CD14-positive monocyte (primary cell): Measurements from ENCODE around the gene PDGFB. TPM values are rescaled to one million over a fixed set of nuclear protein-coding genes. Genes with fewer than 3 reads are reported as not detected.

Experiments
- DNase-seq, 3 donors: peaks; one replicate each; pipeline ENCODE4 v3.0.0-alpha.2; 2011 to 2022
- H2AFZ ChIP-seq: 2 replicates; pipeline ENCODE4 v1.6.0; 2012; ENCODE audit warnings: mild to moderate bottlenecking, low read depth, low read length, inconsistent platforms; ENCODE audit not compliant: insufficient read depth, poor library complexity, severe bottlenecking
- H3K27ac ChIP-seq, 2 donors: 1 replicate in 1 of 2; 2 replicates in 1 of 2; pipeline ENCODE4 v1.5.1; 2012 to 2013; ENCODE audit warnings: low read length in 2 of 2, control low read depth in 1 of 2, inconsistent platforms in 1 of 2, low read depth in 1 of 2, mild to moderate bottlenecking in 1 of 2
- H3K27me3 ChIP-seq, 2 donors: one replicate each; pipeline versions ENCODE4 v1.6.0 to v1.6.1; 2011 to 2013; ENCODE audit warnings: low read length in 2 of 2; ENCODE audit not compliant: control insufficient read depth in 2 of 2, insufficient read depth in 2 of 2
- H3K36me3 ChIP-seq, 2 donors: replicated peaks in 1 of 2; 1 replicate in 1 of 2; 2 replicates in 1 of 2; pipeline versions ENCODE4 v1.5.1 to v1.6.1; 2012 to 2013; ENCODE audit warnings: low read length in 2 of 2, control low read depth in 1 of 2, inconsistent platforms in 1 of 2, mild to moderate bottlenecking in 1 of 2; ENCODE audit not compliant: insufficient read depth in 2 of 2, control insufficient read depth in 1 of 2
- H3K4me1 ChIP-seq, 2 donors: 1 replicate in 1 of 2; 2 replicates in 1 of 2; pipeline versions ENCODE4 v1.5.1 to v1.6.1; 2012 to 2013; ENCODE audit warnings: low read length in 2 of 2, control low read depth in 1 of 2, inconsistent platforms in 1 of 2, mild to moderate bottlenecking in 1 of 2, moderate library complexity in 1 of 2; ENCODE audit not compliant: insufficient read depth in 2 of 2, control insufficient read depth in 1 of 2
- H3K4me2 ChIP-seq: replicated peaks from 2 replicates; pipeline ENCODE3; 2012; ENCODE audit warnings: low read length, moderate library complexity, mild to moderate bottlenecking; ENCODE audit not compliant: poor library complexity, severe bottlenecking; ENCODE audit errors: extremely low read depth
- H3K4me3 ChIP-seq, 3 experiments: fragments of 200-600 bp in 1 of 3; sonication (generic) in 1 of 3; replicated peaks in 1 of 3; 1 replicate in 2 of 3; 2 replicates in 1 of 3; pipeline ENCODE4 v1.5.1; 2011 to 2013; ENCODE audit warnings: low read length in 3 of 3, mild to moderate bottlenecking in 3 of 3, control low read depth in 2 of 3, low read depth in 2 of 3, inconsistent platforms in 1 of 3, moderate library complexity in 1 of 3
- H3K79me2 ChIP-seq: 2 replicates; pipeline ENCODE4 v1.6.0; 2012; ENCODE audit warnings: mild to moderate bottlenecking, control low read depth, inconsistent platforms, low read length, moderate library complexity; ENCODE audit not compliant: insufficient read depth
- H3K9ac ChIP-seq: 2 replicates; pipeline ENCODE4 v1.6.0; 2017; ENCODE audit warnings: low read length, mild to moderate bottlenecking; ENCODE audit not compliant: insufficient read depth, poor library complexity, severe bottlenecking
- H3K9me3 ChIP-seq, 2 donors: replicated peaks in 1 of 2; 1 replicate in 1 of 2; 2 replicates in 1 of 2; pipeline versions ENCODE4 v1.5.1 to v1.6.1; 2012 to 2013; ENCODE audit warnings: low read length in 2 of 2, control low read depth in 1 of 2; ENCODE audit not compliant: control insufficient read depth in 1 of 2, insufficient read depth in 1 of 2
- H4K20me1 ChIP-seq: 2 replicates; pipeline ENCODE4 v1.6.0; 2012; ENCODE audit warnings: mild to moderate bottlenecking, low read length, control low read depth, moderate library complexity; ENCODE audit not compliant: insufficient read depth
- H3K27ac Mint-ChIP-seq, 7 donors: one replicate each; pipeline ENCODE4 v1.8.0; 2020; ENCODE audit warnings: mild to moderate bottlenecking in 7 of 7, mixed read lengths in 7 of 7, moderate library complexity in 6 of 7, inconsistent platforms in 2 of 7
- H3K27me3 Mint-ChIP-seq, 3 donors: one replicate each; pipeline ENCODE4 v1.8.0; 2021 to 2022; ENCODE audit warnings: low read depth in 3 of 3, mild to moderate bottlenecking in 3 of 3, mixed read lengths in 3 of 3, moderate library complexity in 3 of 3, inconsistent platforms in 1 of 3
- H3K36me3 Mint-ChIP-seq, 2 donors: one replicate each; pipeline ENCODE4 v1.8.0; 2020; ENCODE audit warnings: mixed read lengths in 2 of 2, inconsistent platforms in 1 of 2, mild to moderate bottlenecking in 1 of 2
- H3K4me1 Mint-ChIP-seq: one replicate; pipeline ENCODE4 v1.8.0; 2020; ENCODE audit warnings: mild to moderate bottlenecking, mixed read lengths
- H3K4me3 Mint-ChIP-seq, 2 donors: one replicate each; pipeline ENCODE4 v1.8.0; 2020; ENCODE audit warnings: mild to moderate bottlenecking in 2 of 2, mixed read lengths in 2 of 2, moderate library complexity in 1 of 2
- H3K9me3 Mint-ChIP-seq, 7 donors: one replicate each; pipeline ENCODE4 v1.8.0; 2020 to 2022; ENCODE audit warnings: mixed read lengths in 7 of 7, mild to moderate bottlenecking in 6 of 7, moderate library complexity in 6 of 7, inconsistent platforms in 2 of 7
- WGBS: methylation state at CpG from one replicate; pipeline ENCODE4 v1.1.5; 2013; ENCODE audit warnings: missing lambda C conversion rate; ENCODE audit not compliant: insufficient coverage; 5-methylcytosine and 5-hydroxymethylcytosine counted together
- intact Hi-C, 2 donors: fragments of 100-400 bp; cut with micrococcal nuclease; formaldehyde crosslinking; loops; one replicate each; pipeline versions ENCODE4 v1.15.0 to v1.15.1; 2023
- polyA plus RNA-seq, 3 donors: library from polyadenylated mRNA; depleted of rRNA in 1 of 3; unstranded in 2 of 3; stranded (reverse) in 1 of 3; fragments of 300-500 nt in 2 of 3; fragments of >200 nt in 1 of 3; fragmentation: Illumina TruSeq in 2 of 3; gene quantifications; 1 replicate in 2 of 3; 2 replicates in 1 of 3; pipeline ENCODE4 v1.2.3, GENCODE V29; 2012 to 2021
- TF ChIP-seq, protein P1 (sequence below): fragments of 200-600 bp; IDR thresholded peaks from one replicate; pipeline ENCODE4 v1.8.0; 2022; ENCODE audit warnings: antibody characterized with exemption, mild to moderate bottlenecking

The PDGFB gene
- polyA plus RNA-seq, 3 donors = 0.15 TPM; not detected in 2

DNA sequence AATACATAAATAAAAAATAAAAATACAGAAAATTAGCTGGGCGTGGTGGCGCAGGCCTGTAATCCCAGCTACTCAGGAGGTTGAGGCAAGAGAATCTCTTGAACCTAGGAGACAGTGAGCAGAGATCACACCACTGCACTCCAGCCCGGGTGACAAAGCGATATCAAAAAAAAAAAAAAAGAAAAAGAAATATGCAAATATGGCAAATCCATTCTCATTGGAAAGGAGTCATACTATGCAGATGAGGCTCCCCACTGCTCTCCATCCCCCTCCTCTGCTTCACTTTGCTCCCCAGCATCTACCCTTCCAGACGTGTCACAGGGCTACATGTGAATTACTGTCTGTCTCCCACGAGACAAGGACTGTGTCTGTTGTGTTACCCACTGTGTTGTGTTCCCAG is 36.3 kb upstream of the PDGFB start:
- Histone ChIP-seq H3K9me3 (peaks cover 9 to 10% of the 10 kb centered on the region in 2 donors), H3K9ac (peak overlapping the region; percentile 13), H3K36me3 (no peaks in the 10 kb centered on the region), H3K4me1 (peaks cover 52 to 60% of the 10 kb centered on the region in 2 donors), H3K4me3 (no peak overlapping the region), H3K27ac (peak overlapping the region in 1 of 2 donors; percentile 72), H2AFZ (no peak overlapping the region), H3K79me2 (no peaks in the 10 kb centered on the region), H3K4me2 (no peak overlapping the region), H3K27me3 (peaks cover 3 to 31% of the 10 kb centered on the region in 2 donors), H4K20me1 (no peaks in the 10 kb centered on the region)
- Mint-ChIP-seq H3K4me3 (peak overlapping the region in 1 of 2 donors; percentile 58), H3K27ac (peak overlapping the region in 5 of 7 donors; percentile 4 to 93 (median 82)), H3K27me3 (peaks cover 25 to 45% (median 39%) of the 10 kb centered on the region in 3 donors), H3K36me3 (peaks cover 12 to 13% of the 10 kb centered on the region in 2 donors), H3K4me1 (peaks cover 55% of the 10 kb centered on the region), H3K9me3 (peaks cover 11 to 23% (median 19%) of the 10 kb centered on the region in 7 donors)
- peak in 1 of 3 donors; percentile 33 for DNase-seq
- WGBS = no CpG with 5 or more reads among the region's 6 CpGs
- intact Hi-C loops = no loop called here
- TF ChIP-seq, protein P1, sequence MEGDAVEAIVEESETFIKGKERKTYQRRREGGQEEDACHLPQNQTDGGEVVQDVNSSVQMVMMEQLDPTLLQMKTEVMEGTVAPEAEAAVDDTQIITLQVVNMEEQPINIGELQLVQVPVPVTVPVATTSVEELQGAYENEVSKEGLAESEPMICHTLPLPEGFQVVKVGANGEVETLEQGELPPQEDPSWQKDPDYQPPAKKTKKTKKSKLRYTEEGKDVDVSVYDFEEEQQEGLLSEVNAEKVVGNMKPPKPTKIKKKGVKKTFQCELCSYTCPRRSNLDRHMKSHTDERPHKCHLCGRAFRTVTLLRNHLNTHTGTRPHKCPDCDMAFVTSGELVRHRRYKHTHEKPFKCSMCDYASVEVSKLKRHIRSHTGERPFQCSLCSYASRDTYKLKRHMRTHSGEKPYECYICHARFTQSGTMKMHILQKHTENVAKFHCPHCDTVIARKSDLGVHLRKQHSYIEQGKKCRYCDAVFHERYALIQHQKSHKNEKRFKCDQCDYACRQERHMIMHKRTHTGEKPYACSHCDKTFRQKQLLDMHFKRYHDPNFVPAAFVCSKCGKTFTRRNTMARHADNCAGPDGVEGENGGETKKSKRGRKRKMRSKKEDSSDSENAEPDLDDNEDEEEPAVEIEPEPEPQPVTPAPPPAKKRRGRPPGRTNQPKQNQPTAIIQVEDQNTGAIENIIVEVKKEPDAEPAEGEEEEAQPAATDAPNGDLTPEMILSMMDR = no peak

DNA sequence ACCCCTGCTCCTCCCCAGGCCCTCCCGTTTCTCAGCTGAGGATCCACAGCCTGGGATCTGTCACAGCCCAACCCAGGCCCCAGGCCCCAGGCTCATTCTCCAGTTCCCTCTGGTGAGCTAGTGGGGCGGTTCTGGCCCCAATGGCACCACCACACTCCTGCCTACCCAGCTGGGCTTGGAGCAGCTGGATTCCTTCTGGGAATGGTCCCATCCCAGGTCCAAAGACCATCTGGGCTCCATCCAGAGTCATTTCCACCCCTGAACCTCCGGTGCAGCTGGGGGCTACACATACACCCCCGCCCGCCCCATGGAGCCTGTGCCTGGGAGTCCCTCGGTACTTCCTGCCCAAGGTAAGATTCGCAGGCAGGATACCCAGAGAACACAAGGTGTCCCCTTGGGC is 35.5 kb upstream of the PDGFB start:
- peak overlapping the region in 1 of 7 donors; percentile 83 for H3K27ac Mint-ChIP-seq
- Histone ChIP-seq H3K27ac (no peak overlapping the region), H3K4me1 (peaks cover 49 to 62% of the 10 kb centered on the region in 2 donors), H4K20me1 (no peaks in the 10 kb centered on the region), H3K27me3 (peaks cover 3 to 31% of the 10 kb centered on the region in 2 donors), H3K4me3 (no peak overlapping the region), H3K79me2 (no peaks in the 10 kb centered on the region), H2AFZ (no peak overlapping the region), H3K9ac (no peak overlapping the region), H3K9me3 (peaks cover 8 to 10% of the 10 kb centered on the region in 2 donors), H3K4me2 (no peak overlapping the region), H3K36me3 (no peaks in the 10 kb centered on the region)
- TF ChIP-seq, protein P1 = no peak
- no peak for DNase-seq
- peaks cover 28 to 53% (median 42%) of the 10 kb centered on the region in 3 donors for H3K27me3 Mint-ChIP-seq
- H3K4me1 Mint-ChIP-seq = peaks cover 58% of the 10 kb centered on the region
- 86% methylated on average over 7 of the region's 7 CpGs for WGBS
- H3K4me3 Mint-ChIP-seq = peak overlapping the region in 1 of 2 donors; percentile 75
- H3K36me3 Mint-ChIP-seq = peaks cover 8 to 13% of the 10 kb centered on the region in 2 donors
- H3K9me3 Mint-ChIP-seq = peaks cover 11 to 23% (median 18%) of the 10 kb centered on the region in 7 donors
- intact Hi-C loops = no loop called here
